ENCODE results near the gene CLEC18B.

The CLEC18B gene

DNA sequence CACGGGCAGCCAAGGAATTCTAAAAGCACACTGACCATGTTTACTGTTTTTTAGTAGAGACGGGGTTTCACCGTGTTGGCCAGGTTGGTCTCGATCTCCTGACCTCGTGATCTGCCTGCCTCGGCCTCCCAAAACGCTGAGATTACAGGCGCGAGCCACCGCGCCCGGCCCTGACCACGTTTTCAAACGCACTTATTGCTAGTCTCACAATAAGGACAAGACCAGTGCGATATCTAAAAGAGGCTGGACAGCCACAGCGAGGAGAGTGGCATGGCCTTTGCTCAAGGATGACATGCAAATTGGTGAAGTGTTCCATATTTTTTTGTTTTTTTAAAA, 35.0 kb upstream of the CLEC18B start:
- TF ChIP-seq FOXP2 (optimal IDR thresholded peaks at IDR 0.05; ENCODE audit: borderline replicate concordance, extremely low read depth, extremely low read length, insufficient read depth) (no peak), TAF1 (IDR thresholded peaks at IDR 0.05; ENCODE audit: borderline replicate concordance, insufficient read depth, low read length) (no peak), SIN3A (IDR thresholded peaks at IDR 0.05; ENCODE audit: borderline replicate concordance, insufficient read depth, low read length) (no peak), POLR2AphosphoS5 (IDR thresholded peaks at IDR 0.05; ENCODE audit: low read depth, low read length) (no peak)
- TF ChIP-seq, protein P1, sequence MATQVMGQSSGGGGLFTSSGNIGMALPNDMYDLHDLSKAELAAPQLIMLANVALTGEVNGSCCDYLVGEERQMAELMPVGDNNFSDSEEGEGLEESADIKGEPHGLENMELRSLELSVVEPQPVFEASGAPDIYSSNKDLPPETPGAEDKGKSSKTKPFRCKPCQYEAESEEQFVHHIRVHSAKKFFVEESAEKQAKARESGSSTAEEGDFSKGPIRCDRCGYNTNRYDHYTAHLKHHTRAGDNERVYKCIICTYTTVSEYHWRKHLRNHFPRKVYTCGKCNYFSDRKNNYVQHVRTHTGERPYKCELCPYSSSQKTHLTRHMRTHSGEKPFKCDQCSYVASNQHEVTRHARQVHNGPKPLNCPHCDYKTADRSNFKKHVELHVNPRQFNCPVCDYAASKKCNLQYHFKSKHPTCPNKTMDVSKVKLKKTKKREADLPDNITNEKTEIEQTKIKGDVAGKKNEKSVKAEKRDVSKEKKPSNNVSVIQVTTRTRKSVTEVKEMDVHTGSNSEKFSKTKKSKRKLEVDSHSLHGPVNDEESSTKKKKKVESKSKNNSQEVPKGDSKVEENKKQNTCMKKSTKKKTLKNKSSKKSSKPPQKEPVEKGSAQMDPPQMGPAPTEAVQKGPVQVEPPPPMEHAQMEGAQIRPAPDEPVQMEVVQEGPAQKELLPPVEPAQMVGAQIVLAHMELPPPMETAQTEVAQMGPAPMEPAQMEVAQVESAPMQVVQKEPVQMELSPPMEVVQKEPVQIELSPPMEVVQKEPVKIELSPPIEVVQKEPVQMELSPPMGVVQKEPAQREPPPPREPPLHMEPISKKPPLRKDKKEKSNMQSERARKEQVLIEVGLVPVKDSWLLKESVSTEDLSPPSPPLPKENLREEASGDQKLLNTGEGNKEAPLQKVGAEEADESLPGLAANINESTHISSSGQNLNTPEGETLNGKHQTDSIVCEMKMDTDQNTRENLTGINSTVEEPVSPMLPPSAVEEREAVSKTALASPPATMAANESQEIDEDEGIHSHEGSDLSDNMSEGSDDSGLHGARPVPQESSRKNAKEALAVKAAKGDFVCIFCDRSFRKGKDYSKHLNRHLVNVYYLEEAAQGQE (IDR thresholded peaks at IDR 0.05; ENCODE audit: insufficient read depth in 1 of 2, low read depth in 2 of 2, low read length in 2 of 2) = no peak

DNA sequence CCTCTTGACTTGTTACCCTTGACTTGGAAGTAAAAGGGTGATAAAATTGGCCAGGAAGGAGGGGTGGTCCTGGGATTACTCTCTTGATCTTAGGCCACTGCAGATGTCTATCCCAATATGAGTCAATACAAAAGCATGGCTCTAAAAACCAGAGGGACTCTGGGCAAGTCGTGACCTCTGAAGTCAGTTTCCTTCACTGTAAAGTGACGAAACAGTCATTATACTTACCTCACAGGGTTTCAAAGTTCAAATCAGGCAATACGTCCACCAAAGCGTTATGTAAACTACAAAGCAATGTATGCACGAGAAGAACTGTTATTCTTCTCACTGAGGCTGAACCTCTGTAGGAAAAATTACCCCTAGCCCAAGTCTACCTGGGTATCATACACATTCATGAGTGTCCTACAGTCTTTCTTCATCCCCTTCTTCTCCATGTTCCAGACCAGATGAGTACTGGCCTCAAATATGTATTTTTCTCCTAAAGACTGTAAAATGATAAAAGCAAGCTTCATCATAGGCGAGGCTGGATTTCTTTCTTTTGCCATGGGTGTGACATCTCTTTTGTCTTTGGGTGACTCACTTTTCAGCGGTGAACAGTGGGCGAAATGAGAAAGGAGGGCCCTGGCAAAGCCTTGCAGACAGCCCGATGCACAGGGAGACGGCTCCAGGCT, 34.5 kb upstream of the CLEC18B start:
- TF ChIP-seq FOXP2 (optimal IDR thresholded peaks at IDR 0.05; ENCODE audit: borderline replicate concordance, extremely low read depth, extremely low read length, insufficient read depth) = no peak
- no peak for TF ChIP-seq TAF1 (IDR thresholded peaks at IDR 0.05; ENCODE audit: borderline replicate concordance, insufficient read depth, low read length)
- no peak for TF ChIP-seq SIN3A (IDR thresholded peaks at IDR 0.05; ENCODE audit: borderline replicate concordance, insufficient read depth, low read length)
- TF ChIP-seq, protein P1 (IDR thresholded peaks at IDR 0.05; ENCODE audit: insufficient read depth in 1 of 2, low read depth in 2 of 2, low read length in 2 of 2) = no peak
- no peak for TF ChIP-seq POLR2AphosphoS5 (IDR thresholded peaks at IDR 0.05; ENCODE audit: low read depth, low read length)

DNA sequence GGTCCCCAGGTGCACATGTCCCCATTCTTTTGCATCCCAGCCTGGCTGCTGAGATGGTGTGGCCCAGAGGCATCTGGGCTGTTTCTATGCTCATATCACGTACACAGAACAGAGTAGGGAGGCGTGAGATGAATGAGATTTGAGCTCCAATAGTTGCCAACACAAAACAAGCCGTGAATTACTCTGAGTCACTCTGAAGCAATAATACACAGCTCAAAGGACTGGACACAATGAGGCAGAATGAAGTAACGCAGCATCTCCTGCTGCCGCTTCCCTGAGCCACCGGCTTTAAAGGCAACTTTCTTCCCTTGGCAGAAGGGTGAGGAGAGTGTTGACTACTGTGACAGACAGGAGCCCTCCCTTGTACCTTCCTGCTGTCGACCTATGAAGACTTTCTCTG, 33.9 kb upstream of the CLEC18B start:
- no peak for TF ChIP-seq SIN3A (IDR thresholded peaks at IDR 0.05; ENCODE audit: borderline replicate concordance, insufficient read depth, low read length)
- no peak for TF ChIP-seq TAF1 (IDR thresholded peaks at IDR 0.05; ENCODE audit: borderline replicate concordance, insufficient read depth, low read length)
- TF ChIP-seq FOXP2 (optimal IDR thresholded peaks at IDR 0.05; ENCODE audit: borderline replicate concordance, extremely low read depth, extremely low read length, insufficient read depth) = no peak
- TF ChIP-seq POLR2AphosphoS5 (IDR thresholded peaks at IDR 0.05; ENCODE audit: low read depth, low read length) = no peak
- TF ChIP-seq, protein P1 (IDR thresholded peaks at IDR 0.05; ENCODE audit: insufficient read depth in 1 of 2, low read depth in 2 of 2, low read length in 2 of 2) = no peak

DNA sequence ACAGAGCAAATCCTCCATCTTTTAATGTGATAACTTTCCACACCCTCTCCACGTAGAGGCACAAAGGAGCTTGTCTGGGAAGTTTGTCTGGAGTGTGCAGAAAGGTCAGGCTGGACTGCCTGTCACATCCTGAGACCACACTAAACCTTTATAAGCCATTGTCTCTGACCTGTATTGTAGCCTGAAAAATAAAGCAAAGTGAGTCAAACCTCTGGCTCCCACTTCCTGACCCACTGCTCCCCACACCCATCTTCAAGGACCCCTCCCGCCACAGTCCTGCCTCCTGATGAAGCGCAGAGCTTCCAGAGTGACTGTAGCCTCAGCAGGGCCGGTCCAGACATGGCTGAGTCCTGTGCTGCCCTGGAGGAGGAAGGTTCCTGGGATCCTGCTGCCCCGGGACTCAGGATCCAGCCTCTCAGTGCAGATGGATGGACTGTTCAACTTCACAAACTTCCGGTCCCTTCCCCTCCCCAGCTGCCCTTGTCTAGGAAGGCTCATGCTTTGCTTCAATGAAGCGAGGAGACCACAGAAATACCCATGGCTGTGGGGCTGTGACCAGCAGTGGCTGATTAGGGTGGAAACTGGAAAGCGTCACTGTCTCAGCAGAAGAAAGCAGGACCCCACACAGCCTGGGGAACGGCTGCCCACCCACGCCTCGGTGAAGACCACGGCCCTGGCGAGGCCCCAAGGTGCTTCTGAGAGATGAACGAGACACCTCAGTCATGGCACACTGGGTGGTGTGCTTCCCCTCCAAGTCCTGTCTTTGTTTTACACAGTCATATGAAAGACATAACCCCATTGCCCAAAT, 30.9 kb upstream of the CLEC18B start:
- TF ChIP-seq, protein P1 (IDR thresholded peaks at IDR 0.05; ENCODE audit: insufficient read depth in 1 of 2, low read depth in 2 of 2, low read length in 2 of 2) = no peak
- TF ChIP-seq TAF1 (IDR thresholded peaks at IDR 0.05; ENCODE audit: borderline replicate concordance, insufficient read depth, low read length) (no peak), POLR2AphosphoS5 (IDR thresholded peaks at IDR 0.05; ENCODE audit: low read depth, low read length) (no peak), SIN3A (IDR thresholded peaks at IDR 0.05; ENCODE audit: borderline replicate concordance, insufficient read depth, low read length) (no peak), FOXP2 (optimal IDR thresholded peaks at IDR 0.05; ENCODE audit: borderline replicate concordance, extremely low read depth, extremely low read length, insufficient read depth) (no peak)

Measured in PFSK-1 (cell line).